Liver (tissue), 3 donors: ENCODE results near the gene IGLL5.

Source experiments
- CTCF ChIP-seq: fragments of 150-350 bp; IDR thresholded peaks from 2 replicates; pipeline ENCODE4 v1.5.1; 2017; ENCODE audit warnings: improper control_type of control experiment, low read depth, low read length; ENCODE audit not compliant: missing input control
- GABPA ChIP-seq, 2 donors: IDR thresholded peaks in 1 of 2; conservative IDR thresholded peaks in 1 of 2; 2 replicates each; pipeline ENCODE4 v1.6.1; 2016; ENCODE audit warnings: antibody characterized with exemption in 2 of 2, mild to moderate bottlenecking in 1 of 2, moderate library complexity in 1 of 2
- JUND ChIP-seq, 2 donors: IDR thresholded peaks; 2 replicates each; pipeline ENCODE4 v1.6.1; 2016; ENCODE audit warnings: antibody characterized with exemption in 2 of 2
- RAD21 ChIP-seq, 2 donors: IDR thresholded peaks; 2 replicates each; pipeline ENCODE4 v1.6.1; 2016; ENCODE audit warnings: antibody characterized with exemption in 2 of 2, mild to moderate bottlenecking in 2 of 2
- RXRA ChIP-seq, 2 donors: IDR thresholded peaks; 2 replicates each; pipeline ENCODE4 v1.6.1; 2017 to 2018; ENCODE audit warnings: antibody characterized with exemption in 2 of 2, mild to moderate bottlenecking in 1 of 2
- TAF1 ChIP-seq: conservative IDR thresholded peaks from 2 replicates; pipeline ENCODE4 v1.6.1; 2016; ENCODE audit warnings: antibody characterized with exemption, mild to moderate bottlenecking
- YY1 ChIP-seq: IDR thresholded peaks from 2 replicates; pipeline ENCODE4 v1.6.1; 2016; ENCODE audit warnings: antibody characterized with exemption, mild to moderate bottlenecking
- TF ChIP-seq, protein P1 (sequence below): IDR thresholded peaks from 2 replicates; pipeline ENCODE4 v1.6.1; 2016; ENCODE audit warnings: antibody characterized with exemption, mild to moderate bottlenecking
- TF ChIP-seq, protein P2 (sequence below): IDR thresholded peaks from 2 replicates; pipeline ENCODE4 v1.6.1; 2016; ENCODE audit warnings: antibody characterized with exemption
- donor health status: healthy.
- donor health status: healthy.

DNA sequence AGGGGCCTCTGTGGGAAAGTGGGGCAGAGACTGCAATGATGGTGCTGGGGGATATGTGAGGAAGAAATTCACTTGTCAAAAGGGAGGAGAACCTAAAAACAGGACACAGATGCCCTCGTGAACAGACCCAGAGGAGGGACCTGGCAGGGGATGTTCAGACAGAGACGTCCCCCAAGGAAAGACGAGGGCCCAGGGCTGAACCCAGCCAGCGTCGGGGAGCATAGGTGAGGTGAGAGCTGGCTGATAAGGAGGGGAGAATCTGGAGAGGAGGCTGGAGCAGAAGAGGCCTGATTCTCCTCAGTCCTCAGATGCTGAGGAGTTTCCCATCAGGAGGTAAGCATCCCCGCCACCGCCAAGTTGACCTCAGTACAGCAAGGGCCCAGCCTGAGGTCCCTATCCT, 31.4 kb downstream of the IGLL5 start:
- TF ChIP-seq CTCF (no peak), RAD21 (IDR thresholded peaks at IDR 0.05) (no peak), YY1 (no peak), JUND (IDR thresholded peaks at IDR 0.05) (no peak), RXRA (IDR thresholded peaks at IDR 0.05) (no peak), TAF1 (no peak), GABPA (IDR thresholded peaks at IDR 0.05 in 1 of 2, conservative IDR thresholded peaks at IDR 0.05 in 1 of 2) (no peak)
- TF ChIP-seq, protein P1, sequence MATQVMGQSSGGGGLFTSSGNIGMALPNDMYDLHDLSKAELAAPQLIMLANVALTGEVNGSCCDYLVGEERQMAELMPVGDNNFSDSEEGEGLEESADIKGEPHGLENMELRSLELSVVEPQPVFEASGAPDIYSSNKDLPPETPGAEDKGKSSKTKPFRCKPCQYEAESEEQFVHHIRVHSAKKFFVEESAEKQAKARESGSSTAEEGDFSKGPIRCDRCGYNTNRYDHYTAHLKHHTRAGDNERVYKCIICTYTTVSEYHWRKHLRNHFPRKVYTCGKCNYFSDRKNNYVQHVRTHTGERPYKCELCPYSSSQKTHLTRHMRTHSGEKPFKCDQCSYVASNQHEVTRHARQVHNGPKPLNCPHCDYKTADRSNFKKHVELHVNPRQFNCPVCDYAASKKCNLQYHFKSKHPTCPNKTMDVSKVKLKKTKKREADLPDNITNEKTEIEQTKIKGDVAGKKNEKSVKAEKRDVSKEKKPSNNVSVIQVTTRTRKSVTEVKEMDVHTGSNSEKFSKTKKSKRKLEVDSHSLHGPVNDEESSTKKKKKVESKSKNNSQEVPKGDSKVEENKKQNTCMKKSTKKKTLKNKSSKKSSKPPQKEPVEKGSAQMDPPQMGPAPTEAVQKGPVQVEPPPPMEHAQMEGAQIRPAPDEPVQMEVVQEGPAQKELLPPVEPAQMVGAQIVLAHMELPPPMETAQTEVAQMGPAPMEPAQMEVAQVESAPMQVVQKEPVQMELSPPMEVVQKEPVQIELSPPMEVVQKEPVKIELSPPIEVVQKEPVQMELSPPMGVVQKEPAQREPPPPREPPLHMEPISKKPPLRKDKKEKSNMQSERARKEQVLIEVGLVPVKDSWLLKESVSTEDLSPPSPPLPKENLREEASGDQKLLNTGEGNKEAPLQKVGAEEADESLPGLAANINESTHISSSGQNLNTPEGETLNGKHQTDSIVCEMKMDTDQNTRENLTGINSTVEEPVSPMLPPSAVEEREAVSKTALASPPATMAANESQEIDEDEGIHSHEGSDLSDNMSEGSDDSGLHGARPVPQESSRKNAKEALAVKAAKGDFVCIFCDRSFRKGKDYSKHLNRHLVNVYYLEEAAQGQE: no peak
- TF ChIP-seq, protein P2, sequence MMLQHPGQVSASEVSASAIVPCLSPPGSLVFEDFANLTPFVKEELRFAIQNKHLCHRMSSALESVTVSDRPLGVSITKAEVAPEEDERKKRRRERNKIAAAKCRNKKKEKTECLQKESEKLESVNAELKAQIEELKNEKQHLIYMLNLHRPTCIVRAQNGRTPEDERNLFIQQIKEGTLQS: no peak
